ENCODE measurements around the gene IL27RA. TPM values are rescaled to one million over a fixed set of nuclear protein-coding genes. Genes with fewer than 3 reads are reported as not detected.

The IL27RA gene
- total RNA-seq, 2 donors from 2014 or later, result 10.3 to 10.8 TPM

GRCh38 chr19:14088634-14089411 lies 57.3 kb downstream of the IL27RA start:
- H3K36me3 Mint-ChIP-seq (ENCODE audit: low read depth), result peaks cover 27% of the 10 kb centered on the region
- peaks cover 13% of the 10 kb centered on the region for H3K4me1 Mint-ChIP-seq
- Histone ChIP-seq H3K4me1 (ENCODE audit: control insufficient read depth, insufficient read depth, low read length) (no peaks in the 10 kb centered on the region), H3K9ac (ENCODE audit: extremely low read depth, low read length, poor library complexity, severe bottlenecking) (no peak overlapping the region), H3K9me3 (ENCODE audit: control insufficient read depth, low read length) (peaks cover 9% of the 10 kb centered on the region), H3K27ac (ENCODE audit: low read depth, low read length) (no peak overlapping the region), H3K36me3 (ENCODE audit: control insufficient read depth, insufficient read depth, low read length) (peaks cover 20% of the 10 kb centered on the region), H3K4me3 (ENCODE audit: low read length) (peak overlapping the region; percentile 81), H3K27me3 (ENCODE audit: control insufficient read depth, insufficient read depth, low read length, poor library complexity, severe bottlenecking) (no peaks in the 10 kb centered on the region)
- DNase-seq, result no peak
- TF ChIP-seq, protein P1, sequence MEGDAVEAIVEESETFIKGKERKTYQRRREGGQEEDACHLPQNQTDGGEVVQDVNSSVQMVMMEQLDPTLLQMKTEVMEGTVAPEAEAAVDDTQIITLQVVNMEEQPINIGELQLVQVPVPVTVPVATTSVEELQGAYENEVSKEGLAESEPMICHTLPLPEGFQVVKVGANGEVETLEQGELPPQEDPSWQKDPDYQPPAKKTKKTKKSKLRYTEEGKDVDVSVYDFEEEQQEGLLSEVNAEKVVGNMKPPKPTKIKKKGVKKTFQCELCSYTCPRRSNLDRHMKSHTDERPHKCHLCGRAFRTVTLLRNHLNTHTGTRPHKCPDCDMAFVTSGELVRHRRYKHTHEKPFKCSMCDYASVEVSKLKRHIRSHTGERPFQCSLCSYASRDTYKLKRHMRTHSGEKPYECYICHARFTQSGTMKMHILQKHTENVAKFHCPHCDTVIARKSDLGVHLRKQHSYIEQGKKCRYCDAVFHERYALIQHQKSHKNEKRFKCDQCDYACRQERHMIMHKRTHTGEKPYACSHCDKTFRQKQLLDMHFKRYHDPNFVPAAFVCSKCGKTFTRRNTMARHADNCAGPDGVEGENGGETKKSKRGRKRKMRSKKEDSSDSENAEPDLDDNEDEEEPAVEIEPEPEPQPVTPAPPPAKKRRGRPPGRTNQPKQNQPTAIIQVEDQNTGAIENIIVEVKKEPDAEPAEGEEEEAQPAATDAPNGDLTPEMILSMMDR (conservative IDR thresholded peaks at IDR 0.05), result no peak
- peaks cover 28% of the 10 kb centered on the region for H3K27me3 Mint-ChIP-seq (ENCODE audit: insufficient read depth)
- H3K4me3 Mint-ChIP-seq, result peak overlapping the region; percentile 65
- 88 to 93% methylated on average over 22 to 30 of the region's 30 CpGs for WGBS, 2 experiments (ENCODE audit: insufficient coverage in 1 of 2, insufficient read length in 1 of 2)
- peaks cover 11% of the 10 kb centered on the region for H3K9me3 Mint-ChIP-seq
- no peak overlapping the region for H3K27ac Mint-ChIP-seq

DNA sequence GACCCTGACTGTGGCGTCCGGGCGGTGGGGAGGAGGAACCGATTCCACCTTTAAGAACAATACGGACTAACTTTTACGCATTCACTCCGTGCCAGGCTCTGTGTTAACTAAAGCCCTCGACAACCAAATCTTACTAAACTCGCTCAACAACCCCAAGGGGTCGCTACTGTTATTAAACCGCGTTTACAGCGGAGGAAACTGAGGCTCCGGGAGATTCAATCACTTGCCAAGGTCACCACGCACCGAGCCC lies 57.8 kb downstream of the IL27RA start:
- Mint-ChIP-seq H3K9me3 (peaks cover 16% of the 10 kb centered on the region), H3K27me3 (ENCODE audit: insufficient read depth) (peaks cover 25% of the 10 kb centered on the region), H3K36me3 (ENCODE audit: low read depth) (peaks cover 27% of the 10 kb centered on the region), H3K4me1 (peaks cover 13% of the 10 kb centered on the region), H3K27ac (no peak overlapping the region), H3K4me3 (peak overlapping the region; percentile 65)
- Histone ChIP-seq H3K27me3 (ENCODE audit: control insufficient read depth, insufficient read depth, low read length, poor library complexity, severe bottlenecking) (no peaks in the 10 kb centered on the region), H3K27ac (ENCODE audit: low read depth, low read length) (no peak overlapping the region), H3K4me3 (ENCODE audit: low read length) (peak overlapping the region; percentile 81), H3K4me1 (ENCODE audit: control insufficient read depth, insufficient read depth, low read length) (no peaks in the 10 kb centered on the region), H3K9ac (ENCODE audit: extremely low read depth, low read length, poor library complexity, severe bottlenecking) (no peak overlapping the region), H3K36me3 (ENCODE audit: control insufficient read depth, insufficient read depth, low read length) (peaks cover 20% of the 10 kb centered on the region), H3K9me3 (ENCODE audit: control insufficient read depth, low read length) (peaks cover 9% of the 10 kb centered on the region)
- TF ChIP-seq, protein P1 (conservative IDR thresholded peaks at IDR 0.05), result peak; percentile 67
- peak; percentile 58 for DNase-seq
- WGBS, 2 experiments (ENCODE audit: insufficient coverage in 1 of 2, insufficient read length in 1 of 2), result 2 to 21% methylated on average over 10 to 16 of the region's 16 CpGs

- peaks cover 9% of the 10 kb centered on the region for H3K9me3 ChIP-seq (ENCODE audit: control insufficient read depth, low read length)
- no peaks in the 10 kb centered on the region for H3K27me3 ChIP-seq (ENCODE audit: control insufficient read depth, insufficient read depth, low read length, poor library complexity, severe bottlenecking)
- H3K27me3 Mint-ChIP-seq (ENCODE audit: insufficient read depth), result peaks cover 24% of the 10 kb centered on the region
- TF ChIP-seq, protein P1 (conservative IDR thresholded peaks at IDR 0.05), result peak; percentile 9
- peak overlapping the region; percentile 65 for H3K4me3 Mint-ChIP-seq
- H3K36me3 ChIP-seq (ENCODE audit: control insufficient read depth, insufficient read depth, low read length), result peaks cover 20% of the 10 kb centered on the region
- peaks cover 22% of the 10 kb centered on the region for H3K9me3 Mint-ChIP-seq
- H3K36me3 Mint-ChIP-seq (ENCODE audit: low read depth), result peaks cover 31% of the 10 kb centered on the region
- H3K4me3 ChIP-seq (ENCODE audit: low read length), result peak overlapping the region; percentile 81
- H3K9ac ChIP-seq (ENCODE audit: extremely low read depth, low read length, poor library complexity, severe bottlenecking), result no peak overlapping the region
- H3K4me1 ChIP-seq (ENCODE audit: control insufficient read depth, insufficient read depth, low read length), result no peaks in the 10 kb centered on the region
- 0 to 1% methylated on average over 35 to 130 of the region's 142 CpGs for WGBS, 2 experiments (ENCODE audit: insufficient coverage in 1 of 2, insufficient read length in 1 of 2)
- peak; percentile 71 for DNase-seq
- no peak overlapping the region for H3K27ac Mint-ChIP-seq
- H3K27ac ChIP-seq (ENCODE audit: low read depth, low read length), result no peak overlapping the region
- H3K4me1 Mint-ChIP-seq, result peaks cover 13% of the 10 kb centered on the region
These were observed 58.3 kb downstream of the IL27RA start for GRCh38 chr19:14089662-14090508.
